Measurements from ENCODE around the gene MED26. TPM values are rescaled to one million over a fixed set of nuclear protein-coding genes. Genes with fewer than 3 reads are reported as not detected.

MED26 gene
- total RNA-seq, 1 experiment from 2014 or later, result 11.4 TPM

DNA sequence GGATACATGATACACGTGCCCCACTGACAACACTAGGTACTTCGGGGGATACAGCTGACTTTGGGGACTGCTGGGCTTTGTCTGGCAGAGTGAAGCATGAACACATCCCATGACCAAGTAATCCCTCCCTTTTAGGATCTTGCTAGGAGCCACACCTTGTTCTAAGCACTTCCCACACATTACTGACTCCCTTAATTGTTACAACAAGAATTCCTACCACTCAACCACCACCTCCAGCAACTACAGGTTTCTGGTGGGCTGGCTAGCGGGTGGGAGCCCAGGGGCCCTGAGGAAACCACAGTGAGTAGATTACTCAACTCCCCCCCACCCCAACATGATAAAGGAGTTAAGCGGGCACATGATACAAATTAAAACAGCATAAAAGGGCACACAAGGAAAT is 48.6 kb downstream of the MED26 start:
- Histone ChIP-seq H3K27me3 (ENCODE audit: insufficient read depth, low read length) (no peaks in the 10 kb centered on the region), H4K20me1 (ENCODE audit: control insufficient read depth, insufficient read depth, insufficient read length) (no peaks in the 10 kb centered on the region), H2AFZ (ENCODE audit: low read length) (no peak overlapping the region), H3K18ac (ENCODE audit: insufficient read length, low read depth, low read length) (no peak overlapping the region), H3K4me1 (ENCODE audit: insufficient read depth, low read length) (peaks cover under 1% of the 10 kb centered on the region), H2BK5ac (ENCODE audit: insufficient read length, low read length) (no peak overlapping the region), H3K9ac (ENCODE audit: extremely low read depth, insufficient read length, low read length) (no peak overlapping the region), H3K56ac (ENCODE audit: insufficient read length, low read depth, low read length) (no peak overlapping the region), H2BK12ac (ENCODE audit: insufficient read length, low read depth, low read length) (no peak overlapping the region), H3K23me2 (ENCODE audit: insufficient read length, low read depth, low read length, poor library complexity, severe bottlenecking) (no peaks in the 10 kb centered on the region), H3K4me2 (ENCODE audit: insufficient read depth, insufficient read length, low read length) (no peak overlapping the region), H3K79me1 (ENCODE audit: insufficient read depth, low read depth, low read length, poor library complexity, severe bottlenecking) (peaks cover 9% of the 10 kb centered on the region), H3K9me3 (ENCODE audit: control insufficient read depth, low read depth, low read length) (no peaks in the 10 kb centered on the region), H4K91ac (ENCODE audit: insufficient read length, low read depth, low read length) (no peak overlapping the region), H3K79me2 (ENCODE audit: insufficient read depth, low read length) (peaks cover 6% of the 10 kb centered on the region; the same call in 1 of the 2 replicates), H2BK20ac (ENCODE audit: low read depth, low read length, poor library complexity, severe bottlenecking) (no peak overlapping the region), H2BK15ac (ENCODE audit: low read depth, low read length) (no peak overlapping the region), H3K23ac (ENCODE audit: insufficient read length, low read depth, low read length) (no peak overlapping the region), H2AK5ac (ENCODE audit: insufficient read length, low read length) (no peak overlapping the region), H4K5ac (ENCODE audit: insufficient read length, low read depth, low read length) (no peak overlapping the region), H2BK120ac (ENCODE audit: low read depth, low read length, poor library complexity, severe bottlenecking) (no peak overlapping the region), H3K27ac (ENCODE audit: insufficient read length, low read depth, low read length) (no peak overlapping the region), H4K8ac (replicated peaks; ENCODE audit: insufficient read length, low read depth, low read length) (no peak overlapping the region), H3K14ac (ENCODE audit: insufficient read depth, low read length) (no peak overlapping the region), H3K4ac (ENCODE audit: low read depth, low read length) (no peak overlapping the region), H3T11ph (ENCODE audit: low read length) (no peak overlapping the region)
- peaks cover 8 to 13% of the 10 kb centered on the region in 2 experiments for H3K4me1 Mint-ChIP-seq
- WGBS (ENCODE audit: extremely low coverage, insufficient read length, low lambda C conversion rate), result no CpG with 5 or more reads among the region's 4 CpGs
- no peak overlapping the region; a peak in 1 of 5 replicates for H3K4me3 Mint-ChIP-seq
- TF ChIP-seq, protein P1, sequence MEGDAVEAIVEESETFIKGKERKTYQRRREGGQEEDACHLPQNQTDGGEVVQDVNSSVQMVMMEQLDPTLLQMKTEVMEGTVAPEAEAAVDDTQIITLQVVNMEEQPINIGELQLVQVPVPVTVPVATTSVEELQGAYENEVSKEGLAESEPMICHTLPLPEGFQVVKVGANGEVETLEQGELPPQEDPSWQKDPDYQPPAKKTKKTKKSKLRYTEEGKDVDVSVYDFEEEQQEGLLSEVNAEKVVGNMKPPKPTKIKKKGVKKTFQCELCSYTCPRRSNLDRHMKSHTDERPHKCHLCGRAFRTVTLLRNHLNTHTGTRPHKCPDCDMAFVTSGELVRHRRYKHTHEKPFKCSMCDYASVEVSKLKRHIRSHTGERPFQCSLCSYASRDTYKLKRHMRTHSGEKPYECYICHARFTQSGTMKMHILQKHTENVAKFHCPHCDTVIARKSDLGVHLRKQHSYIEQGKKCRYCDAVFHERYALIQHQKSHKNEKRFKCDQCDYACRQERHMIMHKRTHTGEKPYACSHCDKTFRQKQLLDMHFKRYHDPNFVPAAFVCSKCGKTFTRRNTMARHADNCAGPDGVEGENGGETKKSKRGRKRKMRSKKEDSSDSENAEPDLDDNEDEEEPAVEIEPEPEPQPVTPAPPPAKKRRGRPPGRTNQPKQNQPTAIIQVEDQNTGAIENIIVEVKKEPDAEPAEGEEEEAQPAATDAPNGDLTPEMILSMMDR (conservative IDR thresholded peaks at IDR 0.05), result no peak
- peak overlapping the region in 1 of 3 experiments; percentile 29; a peak in 2 of 7 replicates for H3K27ac Mint-ChIP-seq
- no peaks in the 10 kb centered on the region for H3K27me3 Mint-ChIP-seq (ENCODE audit: low read depth)
- peaks cover 7 to 23% (median 18%) of the 10 kb centered on the region in 3 experiments; a peak in 5 of 7 replicates for H3K36me3 Mint-ChIP-seq (ENCODE audit: insufficient read depth in 1 of 3, low read depth in 3 of 3)
- no peaks in the 10 kb centered on the region for H3K9me3 Mint-ChIP-seq
- no peak for DNase-seq
